Measurements from ENCODE around the gene FGL2.

The FGL2 gene

GRCh38 chr7:77200542-77200941 lies 923 bp upstream of the FGL2 start:
- H3K9ac ChIP-seq (ENCODE audit: insufficient read length) = no peak overlapping the region
- no peak overlapping the region for H3K27ac ChIP-seq

GRCh38 chr7:77197141-77197540 lies 2.5 kb downstream of the FGL2 start:
- no peak for TF ChIP-seq POLR2AphosphoS5 (IDR thresholded peaks at IDR 0.05; ENCODE audit: borderline replicate concordance, low read depth, low read length)
- TF ChIP-seq FOXP2 (optimal IDR thresholded peaks at IDR 0.05; ENCODE audit: control extremely low read depth, extremely low read length, insufficient read depth) = no peak
- TF ChIP-seq EZH2 (IDR thresholded peaks at IDR 0.05) = no peak
- Histone ChIP-seq H3K4me3 (no peak overlapping the region), H3K36me3 (ENCODE audit: insufficient read depth, low read length) (no peaks in the 10 kb centered on the region), H3K9me3 (ENCODE audit: low read depth, low read length) (no peaks in the 10 kb centered on the region), H3K27ac (no peak overlapping the region), H3K9ac (ENCODE audit: insufficient read length) (no peak overlapping the region)
- DNase-seq (ENCODE audit: low read depth, low spot score) = no peak

More at GRCh38 chr7:77200542-77200941, 923 bp upstream of the FGL2 start:
- DNase-seq (ENCODE audit: low read depth, low spot score) = no peak
- Histone ChIP-seq H3K36me3 (ENCODE audit: insufficient read depth, low read length) (no peaks in the 10 kb centered on the region), H3K4me3 (no peak overlapping the region), H3K9me3 (ENCODE audit: low read depth, low read length) (no peaks in the 10 kb centered on the region)
- no peak for TF ChIP-seq EZH2 (IDR thresholded peaks at IDR 0.05)
- TF ChIP-seq FOXP2 (optimal IDR thresholded peaks at IDR 0.05; ENCODE audit: control extremely low read depth, extremely low read length, insufficient read depth) = no peak
- no peak for TF ChIP-seq POLR2AphosphoS5 (IDR thresholded peaks at IDR 0.05; ENCODE audit: borderline replicate concordance, low read depth, low read length)

DNA sequence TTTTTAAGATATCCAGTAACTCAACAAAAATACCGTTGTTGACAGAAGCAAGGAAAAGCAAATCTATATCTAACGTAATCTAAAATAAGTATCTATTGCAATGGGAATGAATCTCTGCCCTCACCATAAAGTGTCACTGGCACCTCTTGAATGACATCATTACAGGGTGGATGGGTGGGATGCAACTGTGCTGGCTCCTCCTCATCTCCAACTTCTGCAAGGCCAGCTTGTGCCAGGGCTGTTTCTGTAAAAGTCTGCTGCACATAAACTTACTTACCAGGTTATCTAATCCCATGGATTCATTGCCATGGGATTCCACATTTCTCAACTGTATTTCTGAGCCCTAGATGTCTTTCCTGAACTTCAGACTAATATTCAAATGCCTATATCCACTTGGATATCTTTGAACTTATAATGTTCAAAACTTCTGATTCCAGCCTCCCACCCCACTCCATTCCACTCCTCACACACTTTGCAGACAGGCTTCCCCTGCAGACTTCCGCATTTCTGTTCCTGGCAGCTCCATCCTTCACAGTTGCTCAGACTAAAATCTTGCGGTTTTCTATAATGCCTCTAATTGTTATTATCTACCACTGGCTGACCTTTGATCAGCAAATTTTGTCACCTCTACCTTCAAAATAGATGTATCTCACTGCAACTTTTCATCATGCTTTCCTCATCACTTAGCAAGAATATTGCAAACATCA lies 10.7 kb downstream of the FGL2 start:
- DNase-seq (ENCODE audit: low read depth, low spot score) = no peak
- H3K27ac ChIP-seq = no peak overlapping the region
- no peaks in the 10 kb centered on the region for H3K9me3 ChIP-seq (ENCODE audit: low read depth, low read length)
- no peaks in the 10 kb centered on the region for H3K36me3 ChIP-seq (ENCODE audit: insufficient read depth, low read length)
- no peak overlapping the region for H3K9ac ChIP-seq (ENCODE audit: insufficient read length)
- no peak overlapping the region for H3K4me3 ChIP-seq
- no peak for TF ChIP-seq POLR2AphosphoS5 (IDR thresholded peaks at IDR 0.05; ENCODE audit: borderline replicate concordance, low read depth, low read length)
- no peak for TF ChIP-seq EZH2 (IDR thresholded peaks at IDR 0.05)
- TF ChIP-seq FOXP2 (optimal IDR thresholded peaks at IDR 0.05; ENCODE audit: control extremely low read depth, extremely low read length, insufficient read depth) = no peak

DNA sequence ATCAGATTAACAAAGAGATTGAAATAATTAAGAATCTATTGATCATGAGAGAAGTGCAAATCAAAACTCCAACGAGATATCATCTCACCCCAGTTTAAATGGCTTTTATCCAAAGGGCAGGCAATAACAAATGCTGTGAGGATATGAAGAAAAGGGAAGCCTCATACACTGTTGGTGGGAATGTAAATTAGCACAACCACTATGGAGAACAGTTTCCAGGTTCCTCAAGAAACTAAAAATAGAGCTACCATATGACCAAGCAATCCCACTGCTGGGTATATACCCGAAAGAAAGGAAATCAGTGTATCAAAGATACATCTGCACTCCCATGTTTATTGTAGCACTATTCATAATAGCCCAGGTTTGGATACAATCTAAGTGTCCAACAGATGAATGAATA lies 13.8 kb downstream of the FGL2 start:
- no peak overlapping the region for H3K4me3 ChIP-seq
- H3K36me3 ChIP-seq (ENCODE audit: insufficient read depth, low read length) = no peaks in the 10 kb centered on the region
- TF ChIP-seq POLR2AphosphoS5 (IDR thresholded peaks at IDR 0.05; ENCODE audit: borderline replicate concordance, low read depth, low read length) = no peak
- no peak for TF ChIP-seq EZH2 (IDR thresholded peaks at IDR 0.05)
- TF ChIP-seq FOXP2 (optimal IDR thresholded peaks at IDR 0.05; ENCODE audit: control extremely low read depth, extremely low read length, insufficient read depth) = no peak
- no peak overlapping the region for H3K27ac ChIP-seq
- no peak overlapping the region for H3K9ac ChIP-seq (ENCODE audit: insufficient read length)
- no peak for DNase-seq (ENCODE audit: low read depth, low spot score)
- no peaks in the 10 kb centered on the region for H3K9me3 ChIP-seq (ENCODE audit: low read depth, low read length)

DNA sequence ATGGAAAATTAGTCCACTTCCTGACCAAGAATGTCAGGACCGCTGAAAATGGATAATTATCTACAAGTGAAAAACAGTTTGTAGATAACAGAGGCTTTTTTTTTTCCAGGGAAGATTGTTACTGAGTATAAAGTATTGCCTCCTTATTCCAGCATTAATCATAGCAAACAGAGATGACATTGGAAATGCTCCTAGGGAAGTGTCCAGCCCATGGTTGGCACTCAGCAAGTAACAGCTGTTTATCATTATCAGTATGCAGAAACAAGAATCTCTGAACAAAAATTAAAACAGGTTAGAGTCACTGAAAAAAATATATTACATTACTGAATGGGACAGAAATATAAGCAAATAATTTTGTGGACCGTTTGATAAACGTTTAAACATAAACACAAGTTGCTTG lies 14.6 kb downstream of the FGL2 start:
- Histone ChIP-seq H3K27ac (no peak overlapping the region), H3K36me3 (ENCODE audit: insufficient read depth, low read length) (no peaks in the 10 kb centered on the region), H3K9ac (ENCODE audit: insufficient read length) (no peak overlapping the region), H3K9me3 (ENCODE audit: low read depth, low read length) (no peaks in the 10 kb centered on the region), H3K4me3 (no peak overlapping the region)
- DNase-seq (ENCODE audit: low read depth, low spot score) = no peak
- TF ChIP-seq FOXP2 (optimal IDR thresholded peaks at IDR 0.05; ENCODE audit: control extremely low read depth, extremely low read length, insufficient read depth) (no peak), POLR2AphosphoS5 (IDR thresholded peaks at IDR 0.05; ENCODE audit: borderline replicate concordance, low read depth, low read length) (no peak), EZH2 (IDR thresholded peaks at IDR 0.05) (no peak)

GRCh38 chr7:77184463-77184862 lies 15.2 kb downstream of the FGL2 start:
- H3K9me3 ChIP-seq (ENCODE audit: low read depth, low read length) = no peaks in the 10 kb centered on the region
- no peak overlapping the region for H3K27ac ChIP-seq
- TF ChIP-seq EZH2 (IDR thresholded peaks at IDR 0.05) = no peak
- no peak for TF ChIP-seq POLR2AphosphoS5 (IDR thresholded peaks at IDR 0.05; ENCODE audit: borderline replicate concordance, low read depth, low read length)
- DNase-seq (ENCODE audit: low read depth, low spot score) = no peak
- no peak overlapping the region for H3K4me3 ChIP-seq
- H3K36me3 ChIP-seq (ENCODE audit: insufficient read depth, low read length) = no peaks in the 10 kb centered on the region
- no peak overlapping the region for H3K9ac ChIP-seq (ENCODE audit: insufficient read length)

- Histone ChIP-seq H3K9me3 (ENCODE audit: low read depth, low read length) (no peaks in the 10 kb centered on the region), H3K4me3 (no peak overlapping the region), H3K9ac (ENCODE audit: insufficient read length) (no peak overlapping the region), H3K27ac (no peak overlapping the region), H3K36me3 (ENCODE audit: insufficient read depth, low read length) (no peaks in the 10 kb centered on the region)
- DNase-seq (ENCODE audit: low read depth, low spot score) = no peak
- no peak for TF ChIP-seq FOXP2 (optimal IDR thresholded peaks at IDR 0.05; ENCODE audit: control extremely low read depth, extremely low read length, insufficient read depth)
- no peak for TF ChIP-seq EZH2 (IDR thresholded peaks at IDR 0.05)
- TF ChIP-seq POLR2AphosphoS5 (IDR thresholded peaks at IDR 0.05; ENCODE audit: borderline replicate concordance, low read depth, low read length) = no peak
Observed at GRCh38 chr7:77182261-77182660, 17.4 kb downstream of the FGL2 start.

- Histone ChIP-seq H3K27ac (no peak overlapping the region), H3K36me3 (ENCODE audit: insufficient read depth, low read length) (no peaks in the 10 kb centered on the region), H3K9ac (ENCODE audit: insufficient read length) (no peak overlapping the region), H3K9me3 (ENCODE audit: low read depth, low read length) (no peaks in the 10 kb centered on the region), H3K4me3 (no peak overlapping the region)
- TF ChIP-seq FOXP2 (optimal IDR thresholded peaks at IDR 0.05; ENCODE audit: control extremely low read depth, extremely low read length, insufficient read depth) (no peak), EZH2 (IDR thresholded peaks at IDR 0.05) (no peak), POLR2AphosphoS5 (IDR thresholded peaks at IDR 0.05; ENCODE audit: borderline replicate concordance, low read depth, low read length) (no peak)
- DNase-seq (ENCODE audit: low read depth, low spot score) = no peak
Observed at GRCh38 chr7:77181734-77182133, 17.9 kb downstream of the FGL2 start.
